Peyer's patch (tissue), 4 donors: ENCODE measurements around the gene LPIN1.

Experiments
- POLR2A ChIP-seq, 2 donors: fragments of 450-650 bp; IDR thresholded peaks; one replicate each; pipeline ENCODE4 v1.5.1; 2017; ENCODE audit warnings: antibody characterized with exemption in 2 of 2, mild to moderate bottlenecking in 2 of 2, moderate library complexity in 2 of 2
- TF ChIP-seq, protein P1 (sequence below), 6 experiments: fragments of 450-650 bp in 4 of 6; fragments of 200-600 bp in 2 of 6; sonication (generic) in 1 of 6; IDR thresholded peaks; one replicate each; pipeline ENCODE4 v1.5.1; 2017 to 2019; ENCODE audit warnings: antibody characterized with exemption in 6 of 6, mild to moderate bottlenecking in 3 of 6, moderate library complexity in 1 of 6

DNA sequence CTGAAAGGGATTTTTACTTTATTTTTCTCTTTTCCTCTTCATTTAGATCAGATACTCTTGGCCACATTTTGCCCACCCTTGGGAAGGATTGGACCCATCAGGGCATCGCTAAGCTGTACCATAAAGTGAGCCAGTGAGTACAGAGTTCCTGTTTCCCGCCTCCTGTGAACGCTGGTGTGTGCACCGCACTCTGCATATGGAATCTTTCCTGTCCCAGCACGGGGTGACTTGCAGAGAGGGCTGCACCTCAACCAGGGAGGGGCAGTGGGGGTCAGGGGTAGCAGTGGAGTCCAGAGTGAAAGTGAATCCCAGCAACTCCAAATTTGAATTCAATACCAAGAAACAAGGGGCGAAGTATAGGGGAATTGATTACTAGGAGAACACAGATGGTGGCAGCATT lies 58.6 kb downstream of the LPIN1 start:
- TF ChIP-seq, protein P1, sequence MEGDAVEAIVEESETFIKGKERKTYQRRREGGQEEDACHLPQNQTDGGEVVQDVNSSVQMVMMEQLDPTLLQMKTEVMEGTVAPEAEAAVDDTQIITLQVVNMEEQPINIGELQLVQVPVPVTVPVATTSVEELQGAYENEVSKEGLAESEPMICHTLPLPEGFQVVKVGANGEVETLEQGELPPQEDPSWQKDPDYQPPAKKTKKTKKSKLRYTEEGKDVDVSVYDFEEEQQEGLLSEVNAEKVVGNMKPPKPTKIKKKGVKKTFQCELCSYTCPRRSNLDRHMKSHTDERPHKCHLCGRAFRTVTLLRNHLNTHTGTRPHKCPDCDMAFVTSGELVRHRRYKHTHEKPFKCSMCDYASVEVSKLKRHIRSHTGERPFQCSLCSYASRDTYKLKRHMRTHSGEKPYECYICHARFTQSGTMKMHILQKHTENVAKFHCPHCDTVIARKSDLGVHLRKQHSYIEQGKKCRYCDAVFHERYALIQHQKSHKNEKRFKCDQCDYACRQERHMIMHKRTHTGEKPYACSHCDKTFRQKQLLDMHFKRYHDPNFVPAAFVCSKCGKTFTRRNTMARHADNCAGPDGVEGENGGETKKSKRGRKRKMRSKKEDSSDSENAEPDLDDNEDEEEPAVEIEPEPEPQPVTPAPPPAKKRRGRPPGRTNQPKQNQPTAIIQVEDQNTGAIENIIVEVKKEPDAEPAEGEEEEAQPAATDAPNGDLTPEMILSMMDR (IDR thresholded peaks at IDR 0.05) = no peak
- TF ChIP-seq POLR2A (IDR thresholded peaks at IDR 0.05) = no peak
